ENCODE results near the gene ACSS3. TPM values are rescaled to one million over a fixed set of nuclear protein-coding genes. Genes with fewer than 3 reads are reported as not detected.
"Not testable (repeated sequence)": the region's sequence is repeated elsewhere in the genome, so short reads cannot be mapped to it uniquely, and the experiment has no call there.

ACSS3 gene
- total RNA-seq, 1 donor = 22.4 TPM

GRCh38 chr12:81176796-81177195 lies 98.9 kb downstream of the ACSS3 start:
- H4K20me1 ChIP-seq (ENCODE audit: insufficient read depth, low read length) = no peaks in the 10 kb centered on the region
- no peak overlapping the region for H3K4me2 ChIP-seq (ENCODE audit: insufficient read depth, low read length)
- no peak for DNase-seq (ENCODE audit: insufficient read length, low spot score, missing footprints)
- no peak for TF ChIP-seq CTCF (IDR thresholded peaks at IDR 0.05; ENCODE audit: extremely low read depth, low read depth, low read length)
- H3K27ac ChIP-seq (ENCODE audit: low read depth, low read length) = no peak overlapping the region
- H3K27me3 ChIP-seq (ENCODE audit: insufficient read depth, low read length) = no peaks in the 10 kb centered on the region
- H3K9me3 ChIP-seq (ENCODE audit: low read depth, low read length) = no peaks in the 10 kb centered on the region
- peaks cover 12% of the 10 kb centered on the region for H3K36me3 ChIP-seq (ENCODE audit: insufficient read depth, low read length)
- no peak overlapping the region for H3K4me3 ChIP-seq (ENCODE audit: insufficient read depth, low read length)
- no peaks in the 10 kb centered on the region for H3K4me1 ChIP-seq (ENCODE audit: insufficient read depth, low read length)
- no peak overlapping the region for H2AFZ ChIP-seq (ENCODE audit: low read length)
- no peaks in the 10 kb centered on the region for H3K79me2 ChIP-seq (ENCODE audit: insufficient read depth, low read length)

GRCh38 chr12:81181691-81182090 lies 103.8 kb downstream of the ACSS3 start:
- Histone ChIP-seq H3K4me2 (ENCODE audit: insufficient read depth, low read length) (no peak overlapping the region), H3K4me1 (ENCODE audit: insufficient read depth, low read length) (no peaks in the 10 kb centered on the region), H3K27ac (ENCODE audit: low read depth, low read length) (no peak overlapping the region), H3K4me3 (ENCODE audit: insufficient read depth, low read length) (no peak overlapping the region), H3K9me3 (ENCODE audit: low read depth, low read length) (no peaks in the 10 kb centered on the region), H2AFZ (ENCODE audit: low read length) (no peak overlapping the region), H4K20me1 (ENCODE audit: insufficient read depth, low read length) (no peaks in the 10 kb centered on the region), H3K79me2 (ENCODE audit: insufficient read depth, low read length) (no peaks in the 10 kb centered on the region), H3K36me3 (ENCODE audit: insufficient read depth, low read length) (peaks cover 4% of the 10 kb centered on the region), H3K27me3 (ENCODE audit: insufficient read depth, low read length) (no peaks in the 10 kb centered on the region)
- DNase-seq (ENCODE audit: insufficient read length, low spot score, missing footprints) = no peak
- no peak for TF ChIP-seq CTCF (IDR thresholded peaks at IDR 0.05; ENCODE audit: extremely low read depth, low read depth, low read length)

GRCh38 chr12:81187686-81188085 lies 109.8 kb downstream of the ACSS3 start:
- Histone ChIP-seq H3K4me2 (ENCODE audit: insufficient read depth, low read length) (no peak overlapping the region), H3K4me1 (ENCODE audit: insufficient read depth, low read length) (no peaks in the 10 kb centered on the region), H2AFZ (ENCODE audit: low read length) (no peak overlapping the region), H4K20me1 (ENCODE audit: insufficient read depth, low read length) (no peaks in the 10 kb centered on the region), H3K27me3 (ENCODE audit: insufficient read depth, low read length) (no peaks in the 10 kb centered on the region), H3K27ac (ENCODE audit: low read depth, low read length) (no peak overlapping the region), H3K4me3 (ENCODE audit: insufficient read depth, low read length) (no peak overlapping the region), H3K9me3 (ENCODE audit: low read depth, low read length) (no peaks in the 10 kb centered on the region), H3K36me3 (ENCODE audit: insufficient read depth, low read length) (no peaks in the 10 kb centered on the region), H3K79me2 (ENCODE audit: insufficient read depth, low read length) (no peaks in the 10 kb centered on the region)
- no peak for TF ChIP-seq CTCF (IDR thresholded peaks at IDR 0.05; ENCODE audit: extremely low read depth, low read depth, low read length)
- no peak for DNase-seq (ENCODE audit: insufficient read length, low spot score, missing footprints)

- no peaks in the 10 kb centered on the region for H3K27me3 ChIP-seq (ENCODE audit: insufficient read depth, low read length)
- H3K4me1 ChIP-seq (ENCODE audit: insufficient read depth, low read length) = no peaks in the 10 kb centered on the region
- H3K79me2 ChIP-seq (ENCODE audit: insufficient read depth, low read length) = no peaks in the 10 kb centered on the region
- TF ChIP-seq CTCF (IDR thresholded peaks at IDR 0.05; ENCODE audit: extremely low read depth, low read depth, low read length) = no peak
- no peaks in the 10 kb centered on the region for H3K9me3 ChIP-seq (ENCODE audit: low read depth, low read length)
- no peak overlapping the region for H3K27ac ChIP-seq (ENCODE audit: low read depth, low read length)
- no peaks in the 10 kb centered on the region for H3K36me3 ChIP-seq (ENCODE audit: insufficient read depth, low read length)
- H2AFZ ChIP-seq (ENCODE audit: low read length) = no peak overlapping the region
- no peak overlapping the region for H3K4me3 ChIP-seq (ENCODE audit: insufficient read depth, low read length)
- no peak for DNase-seq (ENCODE audit: insufficient read length, low spot score, missing footprints)
- no peak overlapping the region for H3K4me2 ChIP-seq (ENCODE audit: insufficient read depth, low read length)
- no peaks in the 10 kb centered on the region for H4K20me1 ChIP-seq (ENCODE audit: insufficient read depth, low read length)
Measured at GRCh38 chr12:81196595-81196994, 118.7 kb downstream of the ACSS3 start.

GRCh38 chr12:81200561-81200960 lies 122.7 kb downstream of the ACSS3 start:
- H3K4me3 ChIP-seq (ENCODE audit: insufficient read depth, low read length); H2AFZ ChIP-seq (ENCODE audit: low read length); DNase-seq (ENCODE audit: insufficient read length, low spot score, missing footprints); H3K4me2 ChIP-seq (ENCODE audit: insufficient read depth, low read length); H3K36me3 ChIP-seq (ENCODE audit: insufficient read depth, low read length); H4K20me1 ChIP-seq (ENCODE audit: insufficient read depth, low read length); H3K9me3 ChIP-seq (ENCODE audit: low read depth, low read length); H3K27ac ChIP-seq (ENCODE audit: low read depth, low read length); H3K79me2 ChIP-seq (ENCODE audit: insufficient read depth, low read length); H3K4me1 ChIP-seq (ENCODE audit: insufficient read depth, low read length); H3K27me3 ChIP-seq (ENCODE audit: insufficient read depth, low read length): not testable (repeated sequence)

All from osteoblast (primary cell).